Measurements from ENCODE around the gene DDX6.
"Not testable (repeated sequence)": the region's sequence is repeated elsewhere in the genome, so short reads cannot be mapped to it uniquely, and the experiment has no call there.

The DDX6 gene, protein sequence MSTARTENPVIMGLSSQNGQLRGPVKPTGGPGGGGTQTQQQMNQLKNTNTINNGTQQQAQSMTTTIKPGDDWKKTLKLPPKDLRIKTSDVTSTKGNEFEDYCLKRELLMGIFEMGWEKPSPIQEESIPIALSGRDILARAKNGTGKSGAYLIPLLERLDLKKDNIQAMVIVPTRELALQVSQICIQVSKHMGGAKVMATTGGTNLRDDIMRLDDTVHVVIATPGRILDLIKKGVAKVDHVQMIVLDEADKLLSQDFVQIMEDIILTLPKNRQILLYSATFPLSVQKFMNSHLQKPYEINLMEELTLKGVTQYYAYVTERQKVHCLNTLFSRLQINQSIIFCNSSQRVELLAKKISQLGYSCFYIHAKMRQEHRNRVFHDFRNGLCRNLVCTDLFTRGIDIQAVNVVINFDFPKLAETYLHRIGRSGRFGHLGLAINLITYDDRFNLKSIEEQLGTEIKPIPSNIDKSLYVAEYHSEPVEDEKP

DNA sequence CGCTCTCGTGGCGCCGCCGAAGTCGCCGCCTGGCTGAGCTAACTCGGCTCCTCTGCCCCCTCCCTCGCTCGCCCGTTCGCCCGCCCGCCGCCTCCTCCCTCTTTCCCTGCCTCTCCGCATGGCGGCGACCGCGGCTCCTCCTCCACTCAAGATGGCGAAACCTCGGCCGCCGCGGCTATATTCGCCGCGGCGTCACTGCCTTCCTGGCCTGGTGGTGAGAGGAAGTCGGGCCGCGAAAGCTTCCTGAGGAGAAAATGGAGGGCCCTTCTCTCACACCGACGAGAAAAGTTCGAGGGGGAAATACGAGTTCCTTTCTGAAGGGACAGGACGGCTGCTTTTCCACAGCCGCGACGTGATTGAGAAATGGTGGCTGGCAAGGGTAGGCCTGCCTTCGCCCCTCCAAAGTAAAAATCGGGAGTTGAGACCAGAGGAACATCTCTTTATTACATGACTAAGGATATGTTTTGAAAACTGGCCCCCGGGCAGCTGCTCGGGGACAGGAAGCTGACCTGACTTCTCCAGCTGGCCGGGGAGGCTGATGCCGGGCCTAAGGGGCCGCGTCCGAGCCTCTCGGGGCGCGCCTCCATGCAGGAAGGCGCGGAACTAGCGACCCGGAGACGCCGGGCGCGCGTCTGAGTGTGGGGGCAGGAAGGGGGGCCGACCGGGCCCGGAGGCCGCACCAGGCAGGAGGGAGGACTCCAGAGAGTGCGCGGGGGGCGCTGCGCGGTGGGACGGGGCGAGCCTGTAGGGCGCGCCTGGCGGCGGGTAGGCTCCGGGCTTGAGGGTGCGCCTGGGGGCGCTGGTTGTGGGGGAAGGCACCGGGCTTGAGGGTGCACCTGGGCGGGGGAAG, at the start of gene DDX6:
TSS of gene DDX6 (minus strand) at position 54 of the 850 bp plus-strand sequence. CDS start 4,913 bp downstream, outside the sequence.
- peak; percentile 91 for DNase-seq

DNA sequence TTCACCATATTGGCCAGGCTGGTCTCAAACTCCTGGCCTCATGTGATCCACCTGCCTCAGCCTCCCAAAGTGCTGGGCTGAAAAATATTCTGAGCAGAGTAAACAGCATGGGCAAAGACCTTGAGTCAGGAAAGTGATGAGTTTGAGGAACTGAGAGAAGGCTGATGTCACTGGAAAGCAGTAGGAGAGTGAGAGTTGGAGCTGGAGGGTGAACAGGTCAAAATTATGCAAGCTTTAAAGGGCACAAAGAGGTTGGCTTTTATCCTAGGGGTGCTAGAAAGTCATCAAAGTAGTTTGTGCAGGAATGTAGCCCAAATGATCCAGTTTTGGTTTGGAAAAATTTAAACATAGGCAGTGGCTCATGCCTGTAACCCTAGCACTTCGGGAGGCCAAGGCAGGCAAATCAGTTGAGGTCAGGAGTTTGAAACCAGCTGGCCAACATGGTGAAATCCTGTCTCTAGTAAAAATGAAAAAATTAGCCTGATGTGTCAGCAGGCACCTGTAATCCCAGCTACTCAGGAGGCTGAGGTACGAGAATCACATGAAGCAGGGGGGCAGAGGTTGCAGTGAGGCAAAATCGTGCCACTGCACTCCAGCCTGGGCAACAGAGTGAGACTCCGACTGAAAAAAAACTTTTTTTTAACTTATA, 48.1 kb upstream of the DDX6 start:
- no peak for DNase-seq

DNA sequence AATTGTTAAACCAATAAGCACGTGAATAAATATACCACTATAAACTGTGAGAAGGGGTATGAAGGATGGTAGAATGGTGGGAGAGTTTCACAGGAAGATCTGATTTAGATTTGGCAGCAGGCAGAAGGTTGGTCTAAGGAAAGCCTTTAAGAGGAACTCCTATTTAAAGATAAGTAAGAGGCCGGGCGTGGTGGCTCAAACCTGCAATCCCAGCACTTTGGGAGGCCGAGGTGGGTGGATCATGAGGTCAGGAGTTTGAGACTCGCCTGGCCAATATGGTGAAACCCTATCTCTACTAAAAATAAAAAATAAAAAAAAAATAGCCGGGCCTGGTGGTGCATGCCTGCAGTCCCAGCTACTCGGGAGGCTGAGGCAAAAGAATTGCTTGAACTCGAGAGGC, 46.9 kb upstream of the DDX6 start:
- no peak for DNase-seq

DNA sequence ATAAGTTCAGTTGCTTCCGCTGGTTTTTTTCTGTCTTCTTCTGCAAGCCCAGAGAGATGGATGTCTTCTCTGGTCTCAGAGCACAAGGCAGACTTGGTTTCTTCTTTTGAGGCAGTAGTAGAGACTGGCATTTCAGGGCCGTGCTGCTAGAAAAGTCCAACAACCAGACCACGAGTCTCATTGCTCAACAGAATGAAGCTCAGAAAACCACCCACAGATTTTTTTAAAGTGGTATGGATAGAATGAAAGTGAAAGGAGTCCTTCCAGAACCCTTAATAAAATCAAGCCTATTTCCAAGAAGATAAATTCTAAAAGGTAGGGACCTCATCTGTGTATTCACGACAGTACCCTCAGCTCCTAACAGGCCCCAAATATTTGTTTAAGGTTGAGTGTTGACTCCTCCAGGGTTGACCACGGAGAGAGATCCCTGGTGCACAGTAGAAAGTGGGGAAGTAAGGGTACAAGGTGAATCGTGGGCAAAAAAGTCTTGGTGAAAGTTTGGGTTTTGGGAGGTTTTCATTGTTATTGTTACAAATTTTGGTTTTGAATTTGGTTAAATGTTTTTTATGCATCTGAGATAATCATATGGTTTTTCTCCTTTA, 43.6 kb upstream of the DDX6 start:
- peak; percentile 24 for DNase-seq

DNA sequence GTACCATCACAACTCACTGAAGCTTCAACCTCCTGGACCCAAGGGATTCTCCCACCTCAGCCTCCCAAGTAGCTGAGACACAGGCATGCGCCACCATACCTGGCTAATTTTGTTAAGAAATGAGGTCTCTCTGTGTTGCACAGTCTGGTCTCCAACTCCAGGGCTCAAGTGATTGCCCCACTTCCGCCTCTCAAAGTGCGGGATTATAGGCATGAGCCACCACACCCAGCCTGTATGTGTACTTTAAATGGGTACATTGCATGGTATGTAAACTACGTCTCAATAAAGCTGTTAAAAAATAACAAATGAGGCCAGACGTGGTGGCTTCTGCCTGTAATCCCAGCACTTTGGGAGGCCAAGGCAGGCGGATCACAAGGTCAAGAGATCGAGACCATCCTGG, 36.2 kb upstream of the DDX6 start:
- DNase-seq: no peak

DNA sequence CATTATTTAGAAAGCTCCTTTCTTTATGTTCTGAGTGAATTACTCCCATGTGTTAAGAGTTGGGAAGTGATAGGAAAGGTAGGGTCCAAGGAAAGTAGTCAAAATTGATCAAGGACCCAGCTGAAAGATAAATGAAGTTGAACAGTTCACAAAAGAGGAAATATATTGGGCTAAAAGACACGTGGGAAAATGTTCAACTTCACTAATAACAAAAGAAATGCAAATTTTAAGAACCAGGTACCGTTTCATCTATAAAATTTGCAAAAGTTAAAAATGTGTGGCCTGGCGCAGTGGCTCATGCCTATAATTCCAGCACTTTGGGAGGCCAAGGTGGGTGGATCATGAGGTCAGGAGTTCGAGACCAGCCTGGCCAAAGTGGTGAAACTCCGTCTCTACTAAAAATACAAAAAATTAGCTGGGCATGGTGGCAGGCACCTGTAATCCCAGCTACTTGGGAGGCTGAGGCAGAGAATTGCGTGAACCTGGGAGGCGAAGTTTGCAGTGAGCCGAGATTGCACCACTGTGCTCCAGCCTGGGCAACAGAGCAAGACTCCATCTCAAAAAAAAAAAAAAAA, 32.1 kb upstream of the DDX6 start:
- not testable (repeated sequence) for DNase-seq

DNA sequence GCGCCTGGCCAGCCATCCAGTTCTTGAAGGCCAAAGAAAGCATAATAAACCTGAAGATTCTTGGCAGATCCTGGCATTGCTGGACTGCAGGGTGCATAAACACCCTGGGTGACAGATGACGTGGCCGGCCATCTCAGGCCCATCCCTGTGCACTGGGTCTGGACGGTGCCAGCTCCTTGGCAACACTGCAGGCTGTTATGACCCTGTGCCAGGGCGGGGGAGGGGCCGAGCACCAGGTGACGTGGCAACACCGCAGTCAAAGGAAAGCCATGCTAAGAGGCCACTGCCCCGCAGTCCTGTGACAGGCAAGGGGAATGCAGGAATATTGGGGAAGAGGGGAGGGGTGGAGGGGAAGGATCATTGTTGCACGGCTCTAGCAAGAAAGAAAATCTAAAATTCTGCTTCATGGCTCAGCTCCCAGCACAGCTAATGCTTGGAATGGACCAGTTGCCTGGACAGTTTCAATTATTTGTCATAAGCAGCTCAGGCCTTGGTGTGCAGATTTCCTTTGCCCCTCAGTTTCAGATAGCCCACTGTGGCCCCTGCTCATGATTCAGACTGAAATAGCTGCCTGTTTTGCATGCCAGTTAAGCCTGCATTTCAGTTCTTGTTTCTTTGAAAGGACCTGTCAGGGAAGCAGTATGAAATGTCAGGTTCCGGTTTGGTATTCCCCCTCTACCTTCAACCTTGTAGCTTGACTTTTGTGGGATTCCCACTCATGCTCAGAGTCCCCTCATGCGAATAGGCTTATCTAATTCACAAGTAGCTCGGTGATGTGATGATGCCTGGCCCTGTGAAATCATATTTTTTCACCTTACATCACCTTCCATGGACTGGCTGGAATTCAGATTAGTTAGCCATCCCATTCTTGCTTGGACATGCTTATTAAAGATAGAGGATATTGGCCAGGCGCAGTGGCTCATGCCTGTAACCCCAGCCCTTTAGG, 29.7 kb upstream of the DDX6 start:
- peak; percentile 12 for DNase-seq

DNA sequence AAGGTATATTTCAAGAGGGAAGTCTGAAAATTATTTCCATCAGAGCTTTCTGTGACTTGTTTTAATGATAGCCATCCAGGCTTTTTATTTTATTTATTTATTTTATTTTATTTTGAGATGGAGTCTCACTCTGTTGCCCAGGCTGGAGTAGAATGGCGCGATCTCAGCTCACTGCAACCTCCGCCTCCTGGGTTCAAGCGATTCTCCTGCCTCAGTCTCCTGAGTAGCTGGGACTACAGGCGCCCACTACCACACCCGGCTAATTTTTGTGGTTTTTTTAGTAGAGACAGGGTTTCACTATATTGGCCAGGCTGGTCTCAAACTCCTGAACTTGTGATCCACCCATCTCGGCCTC, 29.0 kb upstream of the DDX6 start:
- DNase-seq: not testable (repeated sequence)

DNA sequence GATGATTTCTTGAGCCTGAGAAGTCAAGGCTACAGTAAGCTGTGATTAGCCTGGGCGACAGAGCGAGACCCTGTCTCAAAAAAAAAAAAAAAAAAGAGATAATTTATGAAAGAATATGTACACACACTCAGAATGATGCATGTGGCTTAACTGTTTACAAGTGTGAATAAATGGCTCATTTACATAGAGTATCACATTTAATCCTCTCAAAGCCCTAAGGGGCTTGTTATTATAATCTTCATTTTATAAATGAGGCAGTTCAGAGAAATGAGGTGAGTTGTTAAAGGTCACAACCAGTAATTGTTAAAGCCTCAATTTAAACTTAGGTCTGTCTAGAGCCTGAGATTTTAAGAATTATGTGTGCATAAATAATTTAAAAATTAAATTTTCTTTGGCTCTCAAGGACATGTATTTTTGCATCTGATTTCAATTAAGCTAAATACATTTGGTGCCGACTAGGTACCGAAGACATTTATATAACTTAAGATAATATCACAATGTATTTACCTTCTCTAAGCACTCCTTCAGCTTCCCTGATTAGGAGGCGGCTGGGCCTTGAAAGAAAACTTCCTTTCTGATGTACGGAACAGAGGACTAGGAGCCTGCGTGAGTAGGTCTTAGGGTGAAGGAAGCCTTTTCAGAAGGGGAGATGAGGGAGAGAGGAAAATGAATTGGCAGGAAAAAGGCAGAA, 28.5 kb upstream of the DDX6 start:
- DNase-seq: no peak

DNA sequence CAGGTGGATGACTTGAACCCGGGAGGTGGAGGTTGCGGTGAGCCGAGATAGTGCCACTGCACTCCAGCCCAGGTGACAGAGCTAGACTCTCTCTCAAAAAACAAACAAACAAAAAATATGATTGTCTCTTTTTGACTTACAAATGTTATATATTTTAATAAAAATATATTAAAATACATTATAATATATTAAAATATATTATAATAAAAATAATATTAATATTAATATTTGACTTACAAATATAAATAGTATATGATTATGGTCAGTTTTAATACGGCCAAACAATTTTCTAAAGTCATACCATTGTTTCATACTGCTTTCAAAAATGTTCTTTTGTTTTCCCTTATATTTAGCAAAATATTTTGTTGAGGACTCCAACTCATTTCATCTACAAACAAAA, 27.2 kb upstream of the DDX6 start:
- no peak for DNase-seq

DNA sequence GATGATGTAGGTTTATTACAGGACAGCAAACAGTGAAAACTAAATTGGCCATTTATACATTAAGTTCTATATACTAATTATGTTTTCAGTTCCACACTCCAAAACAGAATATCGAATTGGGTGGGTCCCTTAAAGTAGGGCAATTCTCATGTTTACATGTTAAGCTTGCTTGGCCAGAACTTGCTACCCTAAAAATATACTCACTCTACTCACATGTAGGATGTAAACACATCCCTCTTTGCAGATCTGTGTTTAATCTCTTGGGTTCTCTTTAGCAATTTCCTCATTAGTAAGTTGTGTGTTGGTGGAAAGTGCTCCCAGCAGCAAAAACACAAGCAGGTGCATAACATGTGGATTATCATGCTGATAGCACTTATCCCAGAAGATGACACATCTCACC, 22.6 kb upstream of the DDX6 start:
- DNase-seq: no peak

DNA sequence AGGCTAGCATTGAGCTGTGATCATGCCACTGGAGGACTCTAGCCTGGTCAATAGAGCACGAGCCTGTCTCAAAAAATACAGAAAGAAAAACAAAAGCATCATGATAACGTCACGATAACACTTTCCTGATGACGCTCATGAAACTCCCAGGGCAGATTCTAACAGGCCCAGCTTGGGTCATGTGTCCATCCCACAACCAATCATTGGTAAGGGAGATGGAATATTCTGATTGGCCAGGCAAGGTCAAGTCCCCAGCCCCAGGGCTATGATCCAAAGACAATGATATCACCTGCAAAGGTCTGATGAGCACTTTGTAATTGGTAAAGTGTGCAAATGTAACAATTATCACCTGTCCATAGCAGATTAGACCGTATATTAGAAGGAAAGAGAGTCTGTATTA, 21.5 kb upstream of the DDX6 start:
- no peak for DNase-seq

DNA sequence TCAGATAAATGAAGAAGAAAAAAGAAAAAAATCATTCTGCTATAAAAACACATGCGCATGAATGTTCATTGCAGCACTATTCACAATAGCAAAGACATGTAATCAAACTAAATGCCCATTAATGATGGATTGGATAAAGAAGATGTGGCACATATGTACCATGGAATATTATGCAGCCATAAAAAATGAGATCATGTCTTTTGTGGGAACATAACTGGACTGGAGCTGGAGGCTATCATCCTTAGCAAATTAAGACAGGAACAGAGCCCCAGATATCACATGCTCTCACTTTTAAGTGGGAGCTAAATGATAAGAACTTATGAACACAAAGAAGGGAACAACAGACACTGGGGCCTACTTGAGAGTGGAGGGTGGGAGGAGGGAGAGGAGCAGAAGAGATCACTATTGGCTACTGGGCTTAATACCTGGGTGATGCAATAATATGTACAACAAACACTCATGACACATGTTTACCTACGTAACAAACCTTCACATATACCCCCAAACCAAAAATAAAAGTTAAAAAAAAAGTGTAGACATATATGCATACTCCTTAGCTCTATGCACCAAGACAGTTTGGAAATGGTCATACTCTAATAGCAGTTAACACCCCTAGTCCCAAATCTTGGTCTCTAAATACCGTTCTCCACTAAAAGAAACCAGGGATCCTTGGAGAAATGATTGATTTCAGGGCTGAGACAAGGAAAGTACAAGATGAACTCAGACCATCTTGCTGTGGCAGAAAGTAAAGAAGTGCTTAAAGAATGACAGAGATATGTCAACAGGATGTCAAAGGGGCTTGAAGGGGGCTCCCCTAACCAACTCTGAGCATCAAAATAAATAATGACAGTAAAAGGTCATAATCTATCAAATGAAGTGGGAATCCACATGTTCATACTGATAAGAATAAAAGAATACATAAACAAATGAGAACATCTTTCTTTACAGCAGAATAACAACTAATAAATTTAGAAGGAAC, 17.1 kb upstream of the DDX6 start:
- no peak for DNase-seq

DNA sequence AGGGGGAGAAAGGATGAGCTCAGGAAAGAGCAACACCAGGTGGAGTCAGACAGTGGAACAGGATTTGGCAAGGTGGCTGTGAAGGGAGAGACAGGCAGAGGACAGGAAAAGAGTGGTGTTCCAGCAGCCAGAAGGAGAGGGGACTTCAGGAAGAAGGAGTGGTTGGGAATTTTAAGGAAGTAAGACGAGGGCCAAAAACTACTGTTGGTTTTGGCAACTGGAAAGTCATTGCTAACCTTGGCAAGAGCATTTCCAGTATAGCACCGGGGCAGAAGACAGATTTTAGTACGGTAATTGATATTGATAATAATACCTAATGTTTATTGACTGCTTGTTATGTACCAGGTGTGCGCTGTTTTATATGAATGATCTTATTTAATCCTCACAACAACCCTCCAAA, 15.4 kb upstream of the DDX6 start:
- DNase-seq: no peak

DNA sequence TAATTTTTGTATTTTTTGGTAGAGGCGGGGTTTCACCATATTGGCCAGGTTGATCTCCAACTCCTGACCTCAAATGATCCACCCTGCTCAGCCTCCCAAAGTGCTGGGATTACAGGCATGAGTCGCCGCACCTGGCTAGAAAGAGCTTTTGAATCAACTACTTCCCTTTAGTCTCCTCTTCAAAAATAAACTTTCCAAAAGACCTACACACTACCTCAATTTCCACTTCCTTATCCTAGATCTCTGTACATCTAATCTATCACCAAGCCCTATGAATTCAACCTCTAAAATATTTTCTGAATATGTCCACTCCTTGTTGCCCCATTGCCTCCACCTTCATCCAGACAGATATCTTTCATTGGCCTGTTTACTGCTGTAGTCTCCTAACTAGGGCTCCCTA, 13.1 kb upstream of the DDX6 start:
- DNase-seq: no peak

DNA sequence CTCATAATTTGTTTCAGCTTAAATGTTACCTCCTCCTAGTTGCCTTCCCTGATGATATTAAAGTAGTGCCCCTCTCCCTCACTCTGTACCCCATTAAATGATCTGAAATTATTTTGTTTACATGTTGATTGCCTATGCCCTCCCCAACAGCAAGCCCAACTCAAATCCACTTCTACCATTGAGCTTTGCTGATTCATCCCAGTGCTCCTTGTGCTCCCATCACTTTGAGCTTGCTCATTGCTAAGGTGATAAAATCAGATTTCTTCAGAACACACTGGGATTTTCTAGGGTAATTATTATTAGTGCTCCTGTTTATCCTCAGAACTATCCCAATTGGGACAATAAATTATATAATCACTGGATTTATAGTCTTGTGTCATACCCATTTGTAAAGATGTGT, 8.4 kb upstream of the DDX6 start:
- DNase-seq: no peak

DNA sequence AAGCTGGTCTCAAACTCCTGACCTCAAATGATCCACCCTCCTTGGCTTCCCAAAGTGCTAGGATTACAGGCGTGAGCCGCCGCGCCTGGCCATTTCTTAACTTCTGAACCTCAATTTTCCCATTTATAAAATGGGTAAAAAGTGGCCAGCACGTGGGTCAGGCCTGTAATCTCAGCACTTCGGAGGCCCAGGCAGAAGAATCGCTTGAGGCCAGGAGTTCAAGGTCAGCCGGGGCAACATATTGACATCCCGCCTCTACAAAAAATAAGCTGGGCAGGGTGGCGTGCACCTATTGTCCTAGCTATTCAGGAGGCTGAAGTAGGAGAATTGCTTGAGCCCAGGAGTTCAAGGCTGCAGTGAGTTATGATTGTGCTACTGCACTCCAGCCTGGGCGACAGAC, 6.5 kb upstream of the DDX6 start:
- no peak for DNase-seq

DNA sequence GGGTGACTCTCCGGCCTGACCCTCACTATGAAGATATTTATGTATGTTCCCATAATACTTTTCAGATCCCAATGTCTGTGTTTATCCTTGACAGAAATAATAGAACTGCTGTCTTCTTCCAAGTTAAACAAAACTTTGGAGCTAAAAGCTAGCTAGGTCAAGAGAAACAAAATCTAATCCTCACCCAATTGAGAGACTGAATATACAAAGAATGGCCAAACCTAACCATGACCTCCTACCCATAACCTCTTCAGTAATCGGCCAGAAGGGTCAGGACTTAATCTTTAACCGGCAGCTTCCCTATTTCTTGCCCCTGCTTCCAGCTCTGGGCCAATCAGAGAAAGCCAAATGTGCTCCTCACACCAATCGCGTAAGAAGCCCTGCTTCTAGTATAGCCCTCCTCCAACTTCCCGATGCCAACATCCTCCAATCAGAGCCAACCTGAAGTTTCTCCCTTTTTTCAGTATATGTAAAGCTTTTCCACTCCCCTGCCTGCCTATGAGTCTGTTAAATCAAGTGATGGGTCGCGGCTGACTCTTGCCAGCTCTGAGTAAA, 1.7 kb upstream of the DDX6 start:
- DNase-seq: peak; percentile 86

DNA sequence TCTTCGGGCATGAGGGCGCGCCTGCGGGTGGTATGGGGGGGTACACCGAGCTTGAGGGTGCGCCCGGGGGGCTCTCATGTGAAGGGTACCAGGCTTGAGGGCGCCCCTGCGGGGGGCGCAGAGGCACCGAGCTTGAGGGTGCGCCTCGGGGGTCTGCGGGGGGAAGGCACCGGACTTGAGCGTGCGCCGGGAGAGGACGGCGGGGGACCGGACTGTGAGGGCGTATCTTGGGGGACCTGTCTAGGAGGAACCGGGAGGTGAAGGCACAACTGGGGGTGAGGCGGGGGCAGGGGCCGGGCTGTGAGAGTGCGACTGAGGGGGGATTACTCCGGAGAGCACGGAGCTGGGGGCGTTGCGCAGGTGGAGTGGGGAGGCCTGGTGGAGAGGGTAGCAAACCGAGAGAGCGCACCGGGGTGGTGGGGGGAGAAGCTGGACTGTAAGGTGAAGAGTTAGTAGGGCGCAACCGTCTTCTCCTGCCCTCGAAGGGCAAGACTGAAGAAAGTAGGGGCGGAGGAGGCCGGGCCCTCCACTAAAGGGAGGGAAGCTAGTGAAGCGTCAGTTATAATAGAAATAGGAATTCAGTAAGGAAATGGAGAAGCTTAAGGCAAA, 1.1 kb upstream of the DDX6 start:
- DNase-seq: peak; percentile 33

Data from CD4-positive, alpha-beta T cell treated with Interleukin-10 for 1 hour (primary cell).